H9 (cell line): ENCODE results near the gene LSM4. TPM values are rescaled to one million over a fixed set of nuclear protein-coding genes. Genes with fewer than 3 reads are reported as not detected.

Experiments used
- DNase-seq: peaks from one replicate; pipeline ENCODE4 v3.0.0-alpha.2; 2017
- H2AFZ ChIP-seq: one replicate; pipeline ENCODE4 v1.6.1; 2013; ENCODE audit warnings: mild to moderate bottlenecking, low read length, control low read depth, moderate library complexity
- H2AK5ac ChIP-seq: 2 replicates; pipeline ENCODE4 v1.6.1; 2013; ENCODE audit warnings: low read length, control low read depth, mixed read lengths; ENCODE audit not compliant: insufficient read length
- H2BK120ac ChIP-seq: one replicate; pipeline ENCODE4 v1.6.1; 2013; ENCODE audit warnings: low read depth, mild to moderate bottlenecking, low read length, control low read depth, inconsistent platforms; ENCODE audit not compliant: poor library complexity, severe bottlenecking
- H2BK12ac ChIP-seq: 2 replicates; pipeline ENCODE4 v1.6.1; 2013; ENCODE audit warnings: low read length, control low read depth, mixed read lengths, low read depth; ENCODE audit not compliant: insufficient read length
- H2BK15ac ChIP-seq: 2 replicates; pipeline ENCODE4 v1.6.1; 2013; ENCODE audit warnings: low read depth, low read length, control low read depth
- H2BK20ac ChIP-seq: one replicate; pipeline ENCODE4 v1.6.1; 2013; ENCODE audit warnings: low read depth, mild to moderate bottlenecking, low read length, control low read depth, inconsistent platforms; ENCODE audit not compliant: poor library complexity, severe bottlenecking
- H2BK5ac ChIP-seq: 2 replicates; pipeline ENCODE4 v1.6.1; 2013; ENCODE audit warnings: low read length, control low read depth, mixed read lengths; ENCODE audit not compliant: insufficient read length
- H3K14ac ChIP-seq: 2 replicates; pipeline ENCODE4 v1.6.1; 2013; ENCODE audit warnings: low read length, control low read depth; ENCODE audit not compliant: insufficient read depth
- H3K18ac ChIP-seq: 2 replicates; pipeline ENCODE4 v1.6.1; 2013; ENCODE audit warnings: low read depth, mild to moderate bottlenecking, mixed read lengths, low read length, control low read depth; ENCODE audit not compliant: insufficient read length
- H3K23ac ChIP-seq: 2 replicates; pipeline ENCODE4 v1.6.1; 2013; ENCODE audit warnings: low read length, control low read depth, mixed read lengths, low read depth; ENCODE audit not compliant: insufficient read length
- H3K23me2 ChIP-seq: 2 replicates; pipeline ENCODE4 v1.6.1; 2013; ENCODE audit warnings: low read depth, mild to moderate bottlenecking, mixed read lengths, low read length, control low read depth; ENCODE audit not compliant: insufficient read length, poor library complexity, severe bottlenecking
- H3K27ac ChIP-seq: 2 replicates; pipeline ENCODE4 v1.5.1; 2013; ENCODE audit warnings: low read length, control low read depth, mixed read lengths, low read depth; ENCODE audit not compliant: insufficient read length
- H3K27me3 ChIP-seq: 2 replicates; pipeline ENCODE4 v1.6.1; 2013; ENCODE audit warnings: low read length, control low read depth, inconsistent platforms; ENCODE audit not compliant: insufficient read depth
- H3K4ac ChIP-seq: 2 replicates; pipeline ENCODE4 v1.6.1; 2013; ENCODE audit warnings: low read depth, mild to moderate bottlenecking, control low read depth, inconsistent platforms, low read length, moderate library complexity
- H3K4me1 ChIP-seq: 2 replicates; pipeline ENCODE4 v1.6.1; 2013; ENCODE audit warnings: low read length, control low read depth, inconsistent platforms; ENCODE audit not compliant: insufficient read depth
- H3K4me2 ChIP-seq: 2 replicates; pipeline ENCODE4 v1.6.1; 2013; ENCODE audit warnings: low read length, control low read depth, mixed read lengths; ENCODE audit not compliant: insufficient read length, insufficient read depth
- H3K56ac ChIP-seq: 2 replicates; pipeline ENCODE4 v1.6.1; 2013; ENCODE audit warnings: low read depth, mild to moderate bottlenecking, mixed read lengths, low read length, control low read depth; ENCODE audit not compliant: insufficient read length
- H3K79me1 ChIP-seq: 2 replicates; pipeline ENCODE4 v1.6.1; 2013; ENCODE audit warnings: low read depth, mild to moderate bottlenecking, moderate library complexity, low read length, control low read depth, inconsistent platforms; ENCODE audit not compliant: insufficient read depth, poor library complexity, severe bottlenecking
- H3K79me2 ChIP-seq: 2 replicates; pipeline ENCODE4 v1.6.1; 2013; ENCODE audit warnings: low read length, control low read depth, inconsistent platforms; ENCODE audit not compliant: insufficient read depth
- H3K9ac ChIP-seq: 2 replicates; pipeline ENCODE4 v1.6.1; 2013; ENCODE audit warnings: low read length, control low read depth, mixed read lengths; ENCODE audit not compliant: insufficient read length; ENCODE audit errors: extremely low read depth
- H3K9me3 ChIP-seq: one replicate; pipeline ENCODE4 v1.6.1; 2013; ENCODE audit warnings: low read depth, low read length, inconsistent platforms; ENCODE audit not compliant: control insufficient read depth
- H3T11ph ChIP-seq: one replicate; pipeline ENCODE4 v1.6.1; 2013; ENCODE audit warnings: mild to moderate bottlenecking, low read length, control low read depth, inconsistent platforms
- H4K20me1 ChIP-seq: one replicate; pipeline ENCODE4 v1.6.1; 2013; ENCODE audit not compliant: control insufficient read depth, insufficient read length, insufficient read depth
- H4K5ac ChIP-seq: 2 replicates; pipeline ENCODE4 v1.6.1; 2013; ENCODE audit warnings: low read depth, mild to moderate bottlenecking, mixed read lengths, low read length, control low read depth; ENCODE audit not compliant: insufficient read length
- H4K8ac ChIP-seq: replicated peaks from 2 replicates; pipeline ENCODE4 v1.6.1; 2013; ENCODE audit warnings: low read length, control low read depth, mixed read lengths, low read depth; ENCODE audit not compliant: insufficient read length
- H4K91ac ChIP-seq: 2 replicates; pipeline ENCODE4 v1.6.1; 2013; ENCODE audit warnings: low read depth, mild to moderate bottlenecking, moderate library complexity, mixed read lengths, low read length, control low read depth; ENCODE audit not compliant: insufficient read length
- H3K27ac Mint-ChIP-seq, 3 experiments: 2 replicates in 2 of 3; 3 replicates in 1 of 3; pipeline ENCODE4 v1.8.0; 2020 to 2021; ENCODE audit warnings: mixed read lengths in 3 of 3, mild to moderate bottlenecking in 1 of 3, moderate library complexity in 1 of 3
- H3K27me3 Mint-ChIP-seq: 2 replicates; pipeline ENCODE4 v1.8.0; 2021; ENCODE audit warnings: low read depth, mild to moderate bottlenecking, moderate library complexity, mixed read lengths
- H3K36me3 Mint-ChIP-seq, 3 experiments: 2 replicates in 2 of 3; 3 replicates in 1 of 3; pipeline ENCODE4 v1.8.0; 2020 to 2021; ENCODE audit warnings: low read depth in 3 of 3, mixed read lengths in 3 of 3; ENCODE audit not compliant: insufficient read depth in 1 of 3
- H3K4me1 Mint-ChIP-seq, 2 experiments: 2 replicates each; pipeline ENCODE4 v1.8.0; 2020; ENCODE audit warnings: mixed read lengths in 2 of 2
- H3K4me3 Mint-ChIP-seq, 2 experiments: 2 replicates in 1 of 2; 3 replicates in 1 of 2; pipeline ENCODE4 v1.8.0; 2020 to 2021; ENCODE audit warnings: mild to moderate bottlenecking in 2 of 2, mixed read lengths in 2 of 2, moderate library complexity in 1 of 2
- H3K9me3 Mint-ChIP-seq, 2 experiments: 2 replicates in 1 of 2; 3 replicates in 1 of 2; pipeline ENCODE4 v1.8.0; 2020; ENCODE audit warnings: mild to moderate bottlenecking in 2 of 2, mixed read lengths in 2 of 2, moderate library complexity in 1 of 2
- WGBS: extraction: QIAGEN DNeasy Blood & Tissue Kit; methylation state at CpG from one replicate; pipeline ENCODE4 v1.1.7; 2013; ENCODE audit warnings: missing lambda C conversion rate, low lambda C conversion rate, mixed read lengths; ENCODE audit not compliant: insufficient read length; ENCODE audit errors: extremely low coverage; 5-methylcytosine and 5-hydroxymethylcytosine counted together
- total RNA-seq: library from RNA; stranded (reverse); gene quantifications from 2 replicates; pipeline ENCODE4 v1.2.1, GENCODE V29; 2021
- TF ChIP-seq, protein P1 (sequence below): fragments of 200-600 bp; sonication (generic); conservative IDR thresholded peaks from 3 replicates; pipeline ENCODE4 v1.8.0; 2021; ENCODE audit warnings: antibody characterized with exemption, mild to moderate bottlenecking

The LSM4 gene
- total RNA-seq, 1 experiment from 2014 or later: 342 TPM

DNA sequence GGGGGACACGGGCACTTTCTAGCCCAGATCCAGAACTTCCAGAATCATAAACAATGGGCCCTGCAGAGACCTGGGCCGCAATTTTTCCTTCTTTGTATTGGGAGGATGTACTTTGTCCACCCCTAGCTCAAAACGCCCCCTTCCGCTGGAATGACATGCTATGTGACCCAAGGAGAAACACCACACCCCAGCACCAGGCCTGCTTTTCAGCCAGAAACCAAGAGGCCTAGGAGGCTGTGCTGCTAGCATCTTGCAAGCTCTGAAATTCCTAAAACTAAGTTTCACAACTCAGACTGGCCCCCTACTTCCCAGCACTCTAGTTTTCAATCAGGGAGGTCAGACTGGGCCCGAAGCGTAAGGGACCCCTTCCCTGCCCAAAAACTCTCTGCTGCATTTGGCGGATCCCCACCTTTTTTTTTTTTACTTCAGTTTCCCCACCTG, 538 bp downstream of the LSM4 start:
- H3K4me1 ChIP-seq: peaks cover 8% of the 10 kb centered on the region; the same call in 1 of the 2 replicates
- H3K27ac ChIP-seq: peak overlapping the region; percentile 51
- peak overlapping the region; percentile 72 for H2BK120ac ChIP-seq
- peaks cover 16% of the 10 kb centered on the region for H3K23me2 ChIP-seq
- H3K18ac ChIP-seq: peak overlapping the region; percentile 95
- H3K79me2 ChIP-seq: peaks cover 25% of the 10 kb centered on the region; the same call in 1 of the 2 replicates
- peak overlapping the region; percentile 96; the same call in 1 of the 2 replicates for H3K14ac ChIP-seq
- H3T11ph ChIP-seq: no peak overlapping the region
- no peak for DNase-seq
- no peaks in the 10 kb centered on the region for H3K27me3 ChIP-seq
- H4K91ac ChIP-seq: no peak overlapping the region
- H3K4me1 Mint-ChIP-seq: peaks cover 22 to 32% of the 10 kb centered on the region in 2 experiments
- H3K79me1 ChIP-seq: no peaks in the 10 kb centered on the region
- no peak overlapping the region for H2AK5ac ChIP-seq
- no peaks in the 10 kb centered on the region for H3K9me3 ChIP-seq
- H3K27ac Mint-ChIP-seq: peak overlapping the region; percentile 73 to 94 (median 91)
- H3K27me3 Mint-ChIP-seq: no peaks in the 10 kb centered on the region
- no CpG with 5 or more reads among the region's 7 CpGs for WGBS
- H3K9me3 Mint-ChIP-seq: no peaks in the 10 kb centered on the region
- H2BK15ac ChIP-seq: peak overlapping the region; percentile 27; the same call in 1 of the 2 replicates
- H2AFZ ChIP-seq: no peak overlapping the region
- H3K56ac ChIP-seq: no peak overlapping the region
- H4K5ac ChIP-seq: no peak overlapping the region
- no peaks in the 10 kb centered on the region for H4K20me1 ChIP-seq
- H2BK20ac ChIP-seq: no peak overlapping the region
- peak overlapping the region; percentile 99 for H3K4me2 ChIP-seq
- H2BK12ac ChIP-seq: peak overlapping the region; percentile 50
- peaks cover 18 to 27% (median 19%) of the 10 kb centered on the region in 3 experiments for H3K36me3 Mint-ChIP-seq
- H4K8ac ChIP-seq: peak overlapping the region; percentile 92
- H3K9ac ChIP-seq: peak overlapping the region; percentile 93
- no peak overlapping the region for H3K23ac ChIP-seq
- H2BK5ac ChIP-seq: peak overlapping the region; percentile 49
- peak overlapping the region; percentile 75; the same call in 1 of the 2 replicates for H3K4ac ChIP-seq
- TF ChIP-seq, protein P1, sequence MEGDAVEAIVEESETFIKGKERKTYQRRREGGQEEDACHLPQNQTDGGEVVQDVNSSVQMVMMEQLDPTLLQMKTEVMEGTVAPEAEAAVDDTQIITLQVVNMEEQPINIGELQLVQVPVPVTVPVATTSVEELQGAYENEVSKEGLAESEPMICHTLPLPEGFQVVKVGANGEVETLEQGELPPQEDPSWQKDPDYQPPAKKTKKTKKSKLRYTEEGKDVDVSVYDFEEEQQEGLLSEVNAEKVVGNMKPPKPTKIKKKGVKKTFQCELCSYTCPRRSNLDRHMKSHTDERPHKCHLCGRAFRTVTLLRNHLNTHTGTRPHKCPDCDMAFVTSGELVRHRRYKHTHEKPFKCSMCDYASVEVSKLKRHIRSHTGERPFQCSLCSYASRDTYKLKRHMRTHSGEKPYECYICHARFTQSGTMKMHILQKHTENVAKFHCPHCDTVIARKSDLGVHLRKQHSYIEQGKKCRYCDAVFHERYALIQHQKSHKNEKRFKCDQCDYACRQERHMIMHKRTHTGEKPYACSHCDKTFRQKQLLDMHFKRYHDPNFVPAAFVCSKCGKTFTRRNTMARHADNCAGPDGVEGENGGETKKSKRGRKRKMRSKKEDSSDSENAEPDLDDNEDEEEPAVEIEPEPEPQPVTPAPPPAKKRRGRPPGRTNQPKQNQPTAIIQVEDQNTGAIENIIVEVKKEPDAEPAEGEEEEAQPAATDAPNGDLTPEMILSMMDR: peak; percentile 43; the same call in 1 of the 3 replicates
- H3K4me3 Mint-ChIP-seq: peak overlapping the region; percentile 88
